ENCODE measurements around the gene TMEM170B.
A peak's percentile ranks its signal among the peaks of the same experiment; 100 is the strongest.

DNA sequence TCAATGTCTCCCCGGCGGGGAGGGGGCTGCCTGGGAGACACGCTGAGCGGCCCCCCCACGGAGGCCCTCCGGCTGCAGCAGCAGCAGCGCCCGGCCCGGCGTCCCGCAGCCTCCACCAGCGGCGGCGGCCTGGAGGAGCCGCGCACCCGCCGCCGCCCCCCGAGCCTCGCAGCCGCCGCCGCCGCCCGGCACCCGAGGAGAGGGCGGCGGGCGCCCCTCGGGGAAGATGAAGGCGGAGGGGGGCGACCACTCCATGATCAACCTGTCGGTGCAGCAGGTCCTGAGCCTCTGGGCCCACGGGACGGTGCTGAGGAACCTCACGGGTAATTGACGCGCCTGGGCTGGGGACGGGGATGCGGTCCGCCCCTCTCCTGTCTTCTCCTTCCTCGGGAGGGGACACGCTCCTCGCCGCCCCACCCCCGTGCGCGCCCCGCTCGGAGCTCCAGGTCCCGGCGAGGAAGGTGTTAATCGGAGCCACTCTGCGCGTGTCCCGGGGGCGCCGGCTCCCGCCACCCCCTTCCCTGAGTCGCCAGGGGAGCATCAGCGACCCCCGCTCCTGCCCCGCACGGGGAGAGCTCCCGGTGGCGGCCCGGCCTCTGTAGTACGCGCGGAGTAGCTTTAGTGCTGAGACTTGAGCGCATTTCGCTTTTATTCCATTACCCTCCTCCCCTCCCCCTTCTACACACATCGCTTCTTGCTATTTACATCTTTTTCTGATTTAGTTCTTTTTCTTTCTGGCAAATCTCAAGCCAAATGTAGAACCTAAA is 686 bp downstream of the TMEM170B start:
- TF ChIP-seq ZFP30 (CRISPR knock-in tag; IDR thresholded peaks at IDR 0.05) (no peak), CREB5 (CRISPR knock-in tag; IDR thresholded peaks at IDR 0.05; ENCODE audit: low read depth) (no peak), ZNF70 (CRISPR knock-in tag; IDR thresholded peaks at IDR 0.05) (no peak), OSR1 (CRISPR knock-in tag; IDR thresholded peaks at IDR 0.05) (no peak), CSDC2 (CRISPR knock-in tag; IDR thresholded peaks at IDR 0.05) (no peak), RARB (CRISPR knock-in tag; IDR thresholded peaks at IDR 0.05) (no peak), ARNTL (CRISPR knock-in tag; IDR thresholded peaks at IDR 0.05; ENCODE audit: borderline replicate concordance, low read depth) (no peak), PPARA (CRISPR knock-in tag; IDR thresholded peaks at IDR 0.05; ENCODE audit: borderline replicate concordance) (no peak), ZFP3 (CRISPR knock-in tag; IDR thresholded peaks at IDR 0.05) (no peak), PATZ1 (CRISPR knock-in tag; IDR thresholded peaks at IDR 0.05; ENCODE audit: borderline replicate concordance) (peak; percentile 58; the same call in 1 of the 2 replicates)
- TF ChIP-seq, protein P1, sequence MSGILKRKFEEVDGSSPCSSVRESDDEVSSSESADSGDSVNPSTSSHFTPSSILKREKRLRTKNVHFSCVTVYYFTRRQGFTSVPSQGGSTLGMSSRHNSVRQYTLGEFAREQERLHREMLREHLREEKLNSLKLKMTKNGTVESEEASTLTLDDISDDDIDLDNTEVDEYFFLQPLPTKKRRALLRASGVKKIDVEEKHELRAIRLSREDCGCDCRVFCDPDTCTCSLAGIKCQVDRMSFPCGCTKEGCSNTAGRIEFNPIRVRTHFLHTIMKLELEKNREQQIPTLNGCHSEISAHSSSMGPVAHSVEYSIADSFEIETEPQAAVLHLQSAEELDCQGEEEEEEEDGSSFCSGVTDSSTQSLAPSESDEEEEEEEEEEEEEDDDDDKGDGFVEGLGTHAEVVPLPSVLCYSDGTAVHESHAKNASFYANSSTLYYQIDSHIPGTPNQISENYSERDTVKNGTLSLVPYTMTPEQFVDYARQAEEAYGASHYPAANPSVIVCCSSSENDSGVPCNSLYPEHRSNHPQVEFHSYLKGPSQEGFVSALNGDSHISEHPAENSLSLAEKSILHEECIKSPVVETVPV (CRISPR knock-in tag; IDR thresholded peaks at IDR 0.05): no peak
